ENCODE data around the gene RSAD2. TPM values are rescaled to one million over a fixed set of nuclear protein-coding genes. Genes with fewer than 3 reads are reported as not detected.
"Not testable (repeated sequence)": the region's sequence is repeated elsewhere in the genome, so short reads cannot be mapped to it uniquely, and the experiment has no call there.

Gene RSAD2
- total RNA-seq, 1 donor from 2014 or later, result 2.0 TPM

DNA sequence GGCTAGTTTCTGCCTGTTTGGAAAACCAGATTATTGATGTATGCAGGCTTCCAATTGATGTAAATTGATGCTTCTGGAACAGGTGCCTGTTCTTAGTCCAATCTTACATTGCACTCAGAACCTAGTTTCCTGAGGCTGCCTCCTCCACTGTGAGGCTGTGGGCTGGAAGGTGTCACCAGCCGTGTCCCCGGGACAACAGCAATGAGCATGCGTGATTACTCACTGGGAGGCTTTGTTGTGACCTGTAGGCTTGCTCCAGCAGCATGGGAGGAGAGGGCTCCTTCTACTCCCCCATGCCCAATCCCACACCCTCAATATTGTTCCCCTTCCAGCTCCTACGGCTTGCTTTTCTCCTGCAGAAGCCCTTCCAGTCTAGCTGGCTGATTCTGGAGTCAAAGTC, 11.1 kb downstream of the RSAD2 start:
- Mint-ChIP-seq H3K4me1 (ENCODE audit: low read depth) (peaks cover 7% of the 10 kb centered on the region), H3K36me3 (ENCODE audit: low read depth) (peaks cover 57% of the 10 kb centered on the region), H3K9me3 (no peaks in the 10 kb centered on the region), H3K27me3 (ENCODE audit: low read depth) (no peaks in the 10 kb centered on the region), H3K4me3 (ENCODE audit: low read depth) (no peak overlapping the region), H3K27ac (no peak overlapping the region)
- no peak for DNase-seq (ENCODE audit: low spot score)
- intact Hi-C loops (cut with micrococcal nuclease), result no loop called here

DNA sequence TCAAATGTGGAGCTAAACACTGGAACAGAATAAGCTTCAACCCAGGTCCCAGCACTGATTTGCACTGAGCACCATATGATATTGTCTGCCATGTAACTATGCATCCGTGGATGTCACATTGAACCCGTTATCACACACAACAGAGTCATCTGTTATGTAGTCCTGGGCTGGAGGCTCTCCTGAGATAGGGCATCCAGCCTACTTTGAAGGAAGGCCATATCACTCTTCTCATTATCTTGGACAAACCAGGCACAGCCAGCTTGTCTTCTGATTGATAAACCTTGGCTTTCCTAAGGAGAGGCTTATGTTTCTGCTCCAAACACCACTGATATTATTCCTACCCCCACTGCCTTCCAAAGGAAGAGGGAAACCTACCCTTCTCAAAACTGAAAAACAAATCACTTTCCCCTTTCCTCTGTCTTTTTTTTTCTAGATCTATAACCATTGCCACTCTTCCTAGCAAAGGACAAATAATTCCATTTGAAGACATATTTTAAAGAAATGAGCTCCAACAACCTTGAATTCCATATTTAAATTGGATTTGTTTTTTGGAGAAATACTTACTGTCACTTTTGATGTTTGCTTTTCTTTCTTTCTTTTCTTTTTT, 16.4 kb downstream of the RSAD2 start:
- no peak for DNase-seq (ENCODE audit: low spot score)

DNA sequence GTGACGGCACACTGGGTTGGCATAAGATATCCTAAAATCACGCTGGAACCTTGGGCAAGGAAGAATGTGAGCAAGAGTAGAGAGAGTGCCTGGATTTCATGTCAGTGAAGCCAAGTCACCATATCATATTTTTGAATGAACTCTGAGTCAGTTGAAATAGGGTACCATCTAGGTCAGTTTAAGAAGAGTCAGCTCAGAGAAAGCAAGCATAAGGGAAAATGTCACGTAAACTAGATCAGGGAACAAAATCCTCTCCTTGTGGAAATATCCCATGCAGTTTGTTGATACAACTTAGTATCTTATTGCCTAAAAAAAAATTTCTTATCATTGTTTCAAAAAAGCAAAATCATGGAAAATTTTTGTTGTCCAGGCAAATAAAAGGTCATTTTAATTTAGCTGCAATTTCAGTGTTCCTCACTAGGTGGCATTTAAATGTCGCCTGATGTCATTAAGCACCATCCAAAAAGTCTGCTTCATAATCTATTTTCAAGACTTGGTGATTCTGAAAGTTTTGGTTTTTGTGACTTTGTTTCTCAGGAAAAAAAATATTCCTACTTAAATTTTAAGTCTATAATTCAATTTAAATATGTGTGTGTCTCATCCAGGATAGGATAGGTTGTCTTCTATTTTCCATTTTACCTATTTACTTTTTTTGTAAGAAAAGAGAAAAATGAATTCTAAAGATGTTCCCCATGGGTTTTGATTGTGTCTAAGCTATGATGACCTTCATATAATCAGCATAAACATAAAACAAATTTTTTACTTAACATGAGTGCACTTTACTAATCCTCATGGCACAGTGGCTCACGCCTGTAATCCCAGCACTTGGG, 19.6 kb downstream of the RSAD2 start:
- Mint-ChIP-seq H3K36me3 (ENCODE audit: low read depth) (peaks cover 57% of the 10 kb centered on the region), H3K4me3 (ENCODE audit: low read depth) (no peak overlapping the region), H3K27ac (peak overlapping the region; percentile 29), H3K27me3 (ENCODE audit: low read depth) (no peaks in the 10 kb centered on the region), H3K4me1 (ENCODE audit: low read depth) (peaks cover 5% of the 10 kb centered on the region), H3K9me3 (peaks cover 21% of the 10 kb centered on the region)
- DNase-seq (ENCODE audit: low spot score), result no peak
- intact Hi-C loops (cut with micrococcal nuclease), result loop anchor here (1.0 to 5.0 kb wide), 4 partner anchors 9 to 147 kb away; no protein-coding TSS in a partner anchor

More for the DNA sequence above, 16.4 kb downstream of the RSAD2 start:
- Mint-ChIP-seq H3K36me3 (ENCODE audit: low read depth) (peaks cover 35% of the 10 kb centered on the region), H3K9me3 (no peaks in the 10 kb centered on the region), H3K27ac (no peak overlapping the region), H3K4me3 (ENCODE audit: low read depth) (no peak overlapping the region), H3K4me1 (ENCODE audit: low read depth) (peaks cover 7% of the 10 kb centered on the region), H3K27me3 (ENCODE audit: low read depth) (no peaks in the 10 kb centered on the region)
- intact Hi-C loops (cut with micrococcal nuclease), result no loop called here

DNA sequence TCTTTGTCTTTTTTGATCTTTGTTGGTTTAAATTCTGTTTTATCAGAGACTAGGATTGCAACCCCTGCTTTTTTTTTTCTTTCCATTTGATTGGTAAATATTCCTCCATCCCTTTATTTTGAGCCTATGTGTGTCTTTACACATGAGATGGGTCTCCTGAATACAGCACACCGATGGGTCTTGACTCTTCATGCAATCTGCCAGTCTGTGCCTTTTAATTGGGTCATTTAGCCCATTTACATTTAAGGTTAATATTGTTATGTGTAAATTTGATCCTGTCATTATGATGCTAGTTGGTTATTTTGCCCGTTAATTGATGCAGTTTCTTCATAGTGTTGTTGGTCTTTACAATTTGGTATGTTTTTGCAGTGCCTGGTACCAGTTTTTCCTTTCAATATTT, 25.0 kb downstream of the RSAD2 start:
- DNase-seq (ENCODE audit: low spot score); H3K27ac Mint-ChIP-seq; H3K4me3 Mint-ChIP-seq (ENCODE audit: low read depth); intact Hi-C loops (cut with micrococcal nuclease); H3K27me3 Mint-ChIP-seq (ENCODE audit: low read depth): not testable (repeated sequence)
- Mint-ChIP-seq H3K4me1 (ENCODE audit: low read depth) (peaks cover 16% of the 10 kb centered on the region), H3K9me3 (peaks cover 52% of the 10 kb centered on the region), H3K36me3 (ENCODE audit: low read depth) (peaks cover 80% of the 10 kb centered on the region)

DNA sequence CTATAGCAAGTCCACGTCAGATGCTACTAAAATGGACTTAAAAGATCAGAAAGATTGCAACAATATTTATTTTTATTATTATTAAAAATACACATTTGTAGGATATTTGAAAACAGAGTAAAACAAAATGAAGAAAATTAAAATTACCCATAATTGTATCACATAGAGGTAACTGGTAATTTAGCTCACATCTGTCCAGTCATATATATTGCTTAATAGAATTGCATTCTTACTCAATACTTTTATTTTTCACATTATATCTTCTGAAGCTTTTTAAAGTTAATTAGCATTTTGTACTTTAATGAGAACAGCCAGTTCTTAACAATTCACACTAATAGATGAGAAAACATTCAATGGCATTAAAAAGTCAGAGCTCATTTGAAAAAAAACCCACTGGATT, 28.1 kb downstream of the RSAD2 start:
- Mint-ChIP-seq H3K4me1 (ENCODE audit: low read depth) (peaks cover 44% of the 10 kb centered on the region), H3K27ac (peak overlapping the region; percentile 76), H3K9me3 (peaks cover 61% of the 10 kb centered on the region), H3K36me3 (ENCODE audit: low read depth) (peaks cover 88% of the 10 kb centered on the region), H3K27me3 (ENCODE audit: low read depth) (no peaks in the 10 kb centered on the region), H3K4me3 (ENCODE audit: low read depth) (no peak overlapping the region)
- intact Hi-C loops (cut with micrococcal nuclease), result loop anchor here (1.0 to 5.0 kb wide), 2 partner anchors 8 to 78 kb away; no protein-coding TSS in a partner anchor
- no peak for DNase-seq (ENCODE audit: low spot score)

DNA sequence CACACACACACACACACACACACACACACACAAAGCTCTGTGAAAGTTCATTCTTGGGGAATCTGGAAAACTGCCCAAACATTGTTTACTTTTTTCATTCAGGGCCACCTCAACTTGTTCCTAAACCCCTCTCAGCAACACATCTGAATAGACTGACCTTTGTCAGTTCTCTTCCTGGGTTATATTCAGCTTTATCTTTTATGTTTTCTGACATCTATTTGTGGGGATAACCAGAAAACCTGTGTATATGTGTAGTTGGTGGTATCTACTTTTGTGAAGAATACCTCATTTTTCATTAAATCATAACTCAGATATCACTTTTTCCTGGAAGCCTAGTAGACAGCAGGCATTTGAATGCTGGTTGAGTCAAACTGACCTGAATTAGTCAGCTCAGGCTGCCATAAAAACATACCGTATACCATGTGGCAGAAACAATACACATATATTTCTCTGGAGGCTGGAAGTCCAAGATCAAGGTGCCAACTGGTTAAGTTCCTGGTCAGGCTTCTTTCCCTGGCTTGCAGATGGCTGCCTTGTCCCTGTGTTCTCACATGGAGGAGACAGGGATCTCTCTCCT, 28.7 kb downstream of the RSAD2 start:
- peaks cover 55% of the 10 kb centered on the region for H3K9me3 Mint-ChIP-seq
- H3K27ac Mint-ChIP-seq, result peak overlapping the region; percentile 76
- intact Hi-C loops (cut with micrococcal nuclease), result loop anchor here (1.0 to 5.0 kb wide), 2 partner anchors 9 to 79 kb away; no protein-coding TSS in a partner anchor
- peaks cover 86% of the 10 kb centered on the region for H3K36me3 Mint-ChIP-seq (ENCODE audit: low read depth)
- no peak overlapping the region for H3K4me3 Mint-ChIP-seq (ENCODE audit: low read depth)
- H3K4me1 Mint-ChIP-seq (ENCODE audit: low read depth), result peaks cover 49% of the 10 kb centered on the region
- H3K27me3 Mint-ChIP-seq (ENCODE audit: low read depth), result no peaks in the 10 kb centered on the region
- DNase-seq (ENCODE audit: low spot score), result no peak

DNA sequence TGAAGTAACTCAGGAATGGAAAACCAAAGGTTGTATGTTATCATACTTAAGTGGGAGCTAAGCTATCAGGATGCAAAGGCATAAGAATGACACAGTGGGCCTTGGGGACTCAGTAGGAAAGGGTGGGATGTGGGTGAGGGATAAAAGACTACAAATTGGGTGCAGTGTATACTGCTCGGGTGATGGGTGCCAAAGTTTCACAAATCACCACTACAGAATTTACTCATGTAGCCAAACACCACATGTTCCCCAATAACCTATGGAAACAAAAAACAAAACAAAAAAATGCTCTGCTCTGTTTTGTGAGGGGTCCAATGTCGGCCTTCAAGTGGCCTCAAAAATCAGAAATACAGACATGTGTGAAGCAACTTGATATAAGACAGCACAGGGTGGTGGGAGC, 30.7 kb downstream of the RSAD2 start:
- H3K27ac Mint-ChIP-seq, result peak overlapping the region; percentile 82
- DNase-seq (ENCODE audit: low spot score), result no peak
- H3K27me3 Mint-ChIP-seq (ENCODE audit: low read depth), result no peaks in the 10 kb centered on the region
- no peak overlapping the region for H3K4me3 Mint-ChIP-seq (ENCODE audit: low read depth)
- H3K9me3 Mint-ChIP-seq, result peaks cover 34% of the 10 kb centered on the region
- H3K4me1 Mint-ChIP-seq (ENCODE audit: low read depth), result peaks cover 64% of the 10 kb centered on the region
- peaks cover 82% of the 10 kb centered on the region for H3K36me3 Mint-ChIP-seq (ENCODE audit: low read depth)
- intact Hi-C loops (cut with micrococcal nuclease), result loop anchor here (2.0 to 5.0 kb wide), 2 partner anchors 27 to 81 kb away; no protein-coding TSS in a partner anchor

DNA sequence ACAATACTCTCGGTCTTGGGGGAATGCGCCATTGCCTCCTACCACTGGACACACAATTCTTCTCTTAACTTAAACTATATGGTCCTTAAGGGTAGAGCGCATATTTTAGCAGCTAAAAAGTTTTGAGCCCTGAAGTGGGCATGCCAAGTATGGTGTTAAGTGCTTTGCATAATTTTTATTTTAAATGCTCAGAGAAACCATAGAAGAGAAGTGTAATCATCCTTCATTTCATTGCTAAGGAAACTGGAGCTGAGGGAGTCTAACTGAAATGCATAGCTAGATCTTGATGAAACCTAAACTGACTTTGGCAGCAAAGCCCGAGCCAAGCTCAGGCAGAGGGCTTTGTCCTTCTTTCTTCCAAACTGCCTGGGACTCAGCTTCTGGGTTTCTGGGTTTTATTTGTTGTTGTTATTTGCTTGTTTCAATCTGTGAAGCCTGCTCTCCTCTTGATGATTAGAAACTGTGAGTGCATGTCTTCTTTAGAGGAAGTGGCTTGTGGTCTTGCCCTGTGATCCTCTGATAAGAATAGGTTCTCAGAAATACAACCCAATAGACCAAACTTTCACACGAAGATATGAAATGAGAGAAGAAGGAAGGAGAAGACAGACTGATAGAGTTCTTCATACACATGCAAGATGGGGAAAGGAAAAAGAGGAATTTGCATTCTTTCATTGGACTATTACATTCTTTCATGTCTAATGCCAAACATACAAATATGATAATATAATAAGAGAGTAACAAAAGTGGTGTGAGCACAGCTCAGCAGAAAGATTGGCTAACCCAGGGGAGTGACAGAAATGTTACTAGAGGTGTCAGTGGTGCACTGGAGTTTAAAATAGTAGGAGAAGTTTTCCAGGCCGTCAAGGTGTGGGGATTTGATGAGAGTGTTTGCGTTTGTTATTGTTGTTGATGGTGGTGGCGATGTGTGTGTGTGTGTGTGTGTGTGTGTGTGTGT, 32.1 kb downstream of the RSAD2 start:
- intact Hi-C loops (cut with micrococcal nuclease), result loop anchor here (1.0 to 5.0 kb wide), 3 partner anchors 29 to 82 kb away; no protein-coding TSS in a partner anchor
- peaks cover 74% of the 10 kb centered on the region for H3K4me1 Mint-ChIP-seq (ENCODE audit: low read depth)
- peak overlapping the region; percentile 44 for H3K4me3 Mint-ChIP-seq (ENCODE audit: low read depth)
- H3K27me3 Mint-ChIP-seq (ENCODE audit: low read depth), result no peaks in the 10 kb centered on the region
- H3K36me3 Mint-ChIP-seq (ENCODE audit: low read depth), result peaks cover 81% of the 10 kb centered on the region
- peak overlapping the region; percentile 82 for H3K27ac Mint-ChIP-seq
- DNase-seq (ENCODE audit: low spot score), result peak; percentile 61
- peaks cover 27% of the 10 kb centered on the region for H3K9me3 Mint-ChIP-seq

DNA sequence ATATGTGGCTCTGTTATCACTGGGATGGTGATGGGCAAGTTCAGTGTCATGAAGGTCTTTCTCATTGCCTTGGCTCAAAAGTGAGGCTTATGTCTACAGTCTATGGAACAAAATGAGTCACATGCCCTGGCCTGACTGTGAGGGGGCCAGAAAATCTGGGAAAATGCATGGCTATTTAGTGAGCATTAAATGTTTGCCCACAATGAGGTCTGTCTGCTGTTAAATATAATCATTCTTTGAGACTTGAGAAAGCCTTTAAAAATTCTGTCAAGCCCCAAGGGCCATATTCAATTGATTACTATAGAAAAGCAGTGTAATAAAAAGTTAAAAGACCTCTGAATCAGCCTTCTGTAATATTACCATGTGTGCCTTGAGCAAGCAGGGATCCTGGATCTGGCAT, 34.1 kb downstream of the RSAD2 start:
- peaks cover 24% of the 10 kb centered on the region for H3K9me3 Mint-ChIP-seq
- H3K27me3 Mint-ChIP-seq (ENCODE audit: low read depth), result peaks cover 2% of the 10 kb centered on the region
- H3K27ac Mint-ChIP-seq, result peak overlapping the region; percentile 18
- peaks cover 69% of the 10 kb centered on the region for H3K36me3 Mint-ChIP-seq (ENCODE audit: low read depth)
- no peak for DNase-seq (ENCODE audit: low spot score)
- intact Hi-C loops (cut with micrococcal nuclease), result no loop called here
- H3K4me3 Mint-ChIP-seq (ENCODE audit: low read depth), result peak overlapping the region; percentile 3
- H3K4me1 Mint-ChIP-seq (ENCODE audit: low read depth), result peaks cover 83% of the 10 kb centered on the region

DNA sequence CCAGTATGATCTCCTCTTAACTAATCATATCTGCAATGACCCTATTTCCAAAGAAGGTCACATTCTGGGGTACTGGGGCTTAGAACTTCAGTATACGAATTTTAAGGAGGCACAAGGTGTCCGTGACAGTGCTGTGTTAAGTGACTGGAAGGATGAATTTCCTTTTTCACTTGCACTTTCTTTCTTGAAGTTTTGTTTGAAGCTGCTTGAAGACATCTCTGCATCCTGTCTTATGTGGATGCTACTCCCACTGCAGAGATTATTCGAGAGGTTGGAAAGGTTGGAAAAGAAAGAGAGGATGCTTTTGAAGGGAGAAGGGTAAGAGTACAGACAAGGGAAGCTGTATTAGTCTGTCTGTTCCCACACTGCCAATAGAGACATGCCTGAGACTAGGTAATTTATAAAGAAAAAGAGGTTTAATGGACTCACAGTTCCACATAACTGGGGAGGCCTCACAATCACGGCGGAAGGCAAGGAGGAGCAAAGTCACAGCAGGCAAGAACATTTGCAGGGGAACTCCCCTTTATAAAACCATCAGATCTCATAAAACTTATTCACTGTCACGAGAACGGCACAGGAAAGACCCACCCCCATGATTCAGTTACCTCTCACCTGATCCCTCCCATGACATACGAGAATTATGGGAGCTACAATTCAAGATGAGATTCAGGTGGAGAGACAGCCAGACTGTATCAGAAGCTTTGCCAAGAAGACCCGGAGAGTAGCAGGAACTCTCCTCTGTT, 36.0 kb downstream of the RSAD2 start:
- DNase-seq (ENCODE audit: low spot score), result no peak
- peaks cover 6% of the 10 kb centered on the region for H3K9me3 Mint-ChIP-seq
- peaks cover 65% of the 10 kb centered on the region for H3K4me1 Mint-ChIP-seq (ENCODE audit: low read depth)
- H3K4me3 Mint-ChIP-seq (ENCODE audit: low read depth), result peak overlapping the region; percentile 58
- intact Hi-C loops (cut with micrococcal nuclease), result no loop called here
- H3K36me3 Mint-ChIP-seq (ENCODE audit: low read depth), result peaks cover 50% of the 10 kb centered on the region
- peaks cover 2% of the 10 kb centered on the region for H3K27me3 Mint-ChIP-seq (ENCODE audit: low read depth)
- H3K27ac Mint-ChIP-seq, result peak overlapping the region; percentile 81

DNA sequence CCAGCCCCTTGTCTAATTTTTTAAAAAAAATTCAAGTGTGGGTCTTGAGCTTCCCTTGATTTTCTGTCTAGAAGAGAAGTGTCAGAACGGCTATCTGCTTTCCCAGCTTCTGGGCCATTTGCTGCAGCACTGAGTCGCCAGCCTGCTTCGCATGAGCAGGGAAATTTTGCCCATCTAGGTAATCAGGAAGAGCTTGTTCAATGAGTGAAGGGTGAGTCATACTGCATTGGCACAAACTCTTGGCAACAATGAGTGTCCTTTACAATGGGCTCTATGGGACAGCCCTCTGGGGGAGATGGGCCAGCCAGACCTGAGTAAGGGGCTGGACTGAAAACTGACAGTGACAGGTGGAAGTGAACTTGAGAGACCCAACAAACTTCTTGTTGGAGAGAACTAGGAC, 37.3 kb downstream of the RSAD2 start:
- H3K27me3 Mint-ChIP-seq (ENCODE audit: low read depth), result peaks cover 2% of the 10 kb centered on the region
- H3K9me3 Mint-ChIP-seq, result no peaks in the 10 kb centered on the region
- DNase-seq (ENCODE audit: low spot score), result no peak
- no peak overlapping the region for H3K4me3 Mint-ChIP-seq (ENCODE audit: low read depth)
- intact Hi-C loops (cut with micrococcal nuclease), result loop anchor here (1.0 to 5.0 kb wide), 2 partner anchors 18 to 97 kb away; no protein-coding TSS in a partner anchor
- H3K4me1 Mint-ChIP-seq (ENCODE audit: low read depth), result peaks cover 63% of the 10 kb centered on the region
- H3K27ac Mint-ChIP-seq, result peak overlapping the region; percentile 64
- H3K36me3 Mint-ChIP-seq (ENCODE audit: low read depth), result peaks cover 52% of the 10 kb centered on the region
